GM12878 (cell line): Measurements from ENCODE around the gene CD86. TPM values are rescaled to one million over a fixed set of nuclear protein-coding genes. Genes with fewer than 3 reads are reported as not detected.

Source experiments
- BCL3 ChIP-seq: IDR thresholded peaks from 2 replicates; pipeline ENCODE4 v1.6.1; 2011; ENCODE audit warnings: borderline replicate concordance, low read depth, mild to moderate bottlenecking, moderate library complexity, low read length; ENCODE audit not compliant: insufficient read depth, poor library complexity, severe bottlenecking
- CBX5 ChIP-seq: sonication (generic); IDR thresholded peaks from 2 replicates; pipeline ENCODE4 v1.6.1; 2016; ENCODE audit warnings: low read depth, moderate library complexity, mild to moderate bottlenecking, inconsistent platforms
- CEBPB ChIP-seq, 2 experiments: fragments of 150-350 bp in 1 of 2; IDR thresholded peaks; 2 replicates each; pipeline ENCODE4 v1.6.1; 2012 to 2014; ENCODE audit warnings: low read depth in 2 of 2, low read length in 2 of 2, borderline replicate concordance in 1 of 2, inconsistent platforms in 1 of 2
- CHD4 ChIP-seq: fragments of 200-600 bp; sonication (generic); IDR thresholded peaks from 2 replicates; pipeline ENCODE4 v1.6.1; 2016; ENCODE audit warnings: mild to moderate bottlenecking
- E4F1 ChIP-seq: fragments of 450-650 bp; IDR thresholded peaks from 2 replicates; pipeline ENCODE4 v1.6.1; 2018; ENCODE audit warnings: borderline replicate concordance, mild to moderate bottlenecking; ENCODE audit not compliant: partially characterized antibody
- HDGF ChIP-seq: fragments of 450-650 bp; IDR thresholded peaks from 2 replicates; pipeline ENCODE4 v1.6.1; 2016; ENCODE audit warnings: antibody characterized with exemption
- LARP7 ChIP-seq: fragments of 450-650 bp; IDR thresholded peaks from 2 replicates; pipeline ENCODE4 v1.6.1; 2017; ENCODE audit warnings: mild to moderate bottlenecking
- MLLT1 ChIP-seq: fragments of 450-650 bp; IDR thresholded peaks from 2 replicates; pipeline ENCODE4 v1.6.1; 2016; ENCODE audit warnings: mild to moderate bottlenecking
- NBN ChIP-seq: fragments of 450-650 bp; IDR thresholded peaks from 2 replicates; pipeline ENCODE4 v1.6.1; 2016
- POLR2AphosphoS5 ChIP-seq: IDR thresholded peaks from 2 replicates; pipeline ENCODE4 v1.6.1; 2011; ENCODE audit warnings: mild to moderate bottlenecking, low read length, inconsistent platforms
- RAD51 ChIP-seq: fragments of 450-650 bp; IDR thresholded peaks from 2 replicates; pipeline ENCODE4 v1.6.1; 2016; ENCODE audit warnings: moderate library complexity, mild to moderate bottlenecking, inconsistent platforms
- REST ChIP-seq: IDR thresholded peaks from 2 replicates; pipeline ENCODE4 v1.6.1; 2012; ENCODE audit warnings: mild to moderate bottlenecking, low read depth, low read length
- RFX5 ChIP-seq: IDR thresholded peaks from 2 replicates; pipeline ENCODE4 v1.6.1; 2011; ENCODE audit warnings: low read depth, low read length, improper control_type of control experiment
- SIN3A ChIP-seq: IDR thresholded peaks from 2 replicates; pipeline ENCODE4 v1.6.1; 2012; ENCODE audit warnings: low read depth, low read length, improper control_type of control experiment
- TARDBP ChIP-seq: IDR thresholded peaks from 2 replicates; pipeline ENCODE4 v1.6.1; 2016; ENCODE audit warnings: borderline replicate concordance
- YBX1 ChIP-seq: fragments of 450-650 bp; IDR thresholded peaks from 2 replicates; pipeline ENCODE4 v1.6.1; 2016; ENCODE audit warnings: antibody characterized with exemption
- ZBTB4 ChIP-seq: fragments of 450-650 bp; formaldehyde crosslinking; IDR thresholded peaks from 2 replicates; pipeline ENCODE4 v1.4.0; 2022; ENCODE audit warnings: mild to moderate bottlenecking, moderate library complexity
- polyA plus RNA-seq, 11 experiments: library from polyadenylated mRNA; depleted of rRNA in 4 of 11; unstranded in 6 of 11; stranded (reverse) in 5 of 11; fragments of >200 nt; fragmentation: Nextera tagmentation in 4 of 11; fragmentation: Illumina TruSeq in 1 of 11; extraction: Ambion mirVana in 4 of 11; extraction: Trizol in 1 of 11; gene quantifications; 1 replicate in 1 of 11; 2 replicates in 10 of 11; pipeline versions ENCODE4 v1.2.1 to v1.2.3, GENCODE V29; 2011 to 2016; ENCODE audit warnings: inconsistent platforms in 2 of 11, missing spikeins in 2 of 11, low read depth in 1 of 11
- total RNA-seq, 4 experiments: library from RNA; depleted of rRNA in 3 of 4; stranded (reverse); fragments of >200 nt in 3 of 4; fragmentation: Illumina TruSeq in 1 of 4; extraction: Trizol in 1 of 4; gene quantifications; 2 replicates each; pipeline versions ENCODE4 v1.2.1 to v1.2.3, GENCODE V29; 2013 to 2021

The CD86 gene
- total and polyA plus RNA-seq, 10 of the 15 experiments (the other 5 are each of a cell fraction or from before 2014, with no cell fraction given), result 40.9 to 100 (median 55.5) TPM

- no peak for TF ChIP-seq BCL3
- no peak for TF ChIP-seq SIN3A
- no peak for TF ChIP-seq YBX1
- TF ChIP-seq E4F1, result no peak
- no peak for TF ChIP-seq REST
- no peak for TF ChIP-seq CHD4
- TF ChIP-seq POLR2AphosphoS5, result 0 out of 2 replicates have a peak, but pooled peaks have one; percentile 22
- peak; percentile 34; the same call in 1 of the 2 replicates for TF ChIP-seq TARDBP
- TF ChIP-seq CBX5, result peak; percentile 99
- TF ChIP-seq MLLT1, result 0 out of 2 replicates have a peak, but pooled peaks have one; percentile 28
- no peak for TF ChIP-seq RAD51
- TF ChIP-seq LARP7, result no peak
- TF ChIP-seq ZBTB4 (CRISPR knock-in tag), result no peak
- 0 out of 2 replicates have a peak, but pooled peaks have one; percentile 36 for TF ChIP-seq HDGF
- no peak for TF ChIP-seq CEBPB (IDR thresholded peaks at IDR 0.05; ENCODE audit: borderline replicate concordance in 1 of 2, low read depth in 2 of 2, low read length in 2 of 2)
- no peak for TF ChIP-seq RFX5
- TF ChIP-seq NBN, result no peak
Observed at GRCh38 chr3:122030381-122031122, 24.6 kb upstream of the CD86 start (continued).
